Trophoblast cell (in vitro differentiated cells and primary cell): ENCODE measurements around the gene ALG14. TPM values are rescaled to one million over a fixed set of nuclear protein-coding genes. Genes with fewer than 3 reads are reported as not detected.
A peak's percentile ranks its signal among the peaks of the same experiment; 100 is the strongest.

ENCODE experiments used
- DNase-seq, 2 donors: peaks; one replicate each; pipeline ENCODE4 v3.0.0-alpha.2; 2016
- H2AFZ ChIP-seq: 2 replicates; pipeline ENCODE4 v1.6.1; 2013; ENCODE audit warnings: low read length, moderate library complexity, mild to moderate bottlenecking; ENCODE audit not compliant: insufficient read depth, poor library complexity
- H2AK5ac ChIP-seq: 2 replicates; pipeline ENCODE4 v1.6.1; 2013; ENCODE audit warnings: mild to moderate bottlenecking, low read length
- H2BK120ac ChIP-seq: 2 replicates; pipeline ENCODE4 v1.6.1; 2013; ENCODE audit warnings: low read length, mild to moderate bottlenecking, moderate library complexity; ENCODE audit not compliant: insufficient read depth, poor library complexity
- H2BK12ac ChIP-seq: 2 replicates; pipeline ENCODE4 v1.6.1; 2013; ENCODE audit warnings: mild to moderate bottlenecking, low read length, moderate library complexity
- H2BK5ac ChIP-seq: 2 replicates; pipeline ENCODE4 v1.6.1; 2013; ENCODE audit warnings: low read length, low read depth, moderate library complexity, mild to moderate bottlenecking; ENCODE audit not compliant: poor library complexity
- H3K14ac ChIP-seq: 2 replicates; pipeline ENCODE4 v1.6.1; 2013; ENCODE audit warnings: mild to moderate bottlenecking, low read length
- H3K18ac ChIP-seq: 2 replicates; pipeline ENCODE4 v1.6.1; 2013; ENCODE audit warnings: mild to moderate bottlenecking, low read length
- H3K23ac ChIP-seq: 2 replicates; pipeline ENCODE4 v1.6.1; 2013; ENCODE audit warnings: low read length
- H3K27ac ChIP-seq: 2 replicates; pipeline ENCODE4 v1.5.1; 2013; ENCODE audit warnings: low read depth, mild to moderate bottlenecking, inconsistent platforms, low read length, moderate library complexity
- H3K27me3 ChIP-seq: 2 replicates; pipeline ENCODE4 v1.6.1; 2013; ENCODE audit warnings: inconsistent platforms, mild to moderate bottlenecking, low read length, moderate library complexity; ENCODE audit not compliant: insufficient read depth
- H3K36me3 ChIP-seq, 2 experiments: 1 replicate in 1 of 2; 2 replicates in 1 of 2; pipeline ENCODE4 v1.6.1; 2013; ENCODE audit warnings: low read length in 2 of 2, mild to moderate bottlenecking in 2 of 2, moderate library complexity in 1 of 2; ENCODE audit not compliant: insufficient read depth in 2 of 2, control insufficient read depth in 1 of 2
- H3K4ac ChIP-seq: 2 replicates; pipeline ENCODE4 v1.6.1; 2013; ENCODE audit warnings: low read depth, mild to moderate bottlenecking, low read length, moderate library complexity
- H3K4me1 ChIP-seq, 2 experiments: 1 replicate in 1 of 2; 2 replicates in 1 of 2; pipeline ENCODE4 v1.6.1; 2013; ENCODE audit warnings: low read length in 2 of 2, mild to moderate bottlenecking in 2 of 2, moderate library complexity in 1 of 2; ENCODE audit not compliant: insufficient read depth in 2 of 2, control insufficient read depth in 1 of 2
- H3K4me2 ChIP-seq: 2 replicates; pipeline ENCODE4 v1.6.1; 2013; ENCODE audit warnings: inconsistent platforms, mild to moderate bottlenecking, low read length, moderate library complexity
- H3K4me3 ChIP-seq: 2 replicates; pipeline ENCODE4 v1.5.1; 2013; ENCODE audit warnings: mild to moderate bottlenecking, low read depth, low read length, inconsistent platforms
- H3K79me1 ChIP-seq: one replicate; pipeline ENCODE4 v1.6.1; 2013; ENCODE audit warnings: low read length
- H3K79me2 ChIP-seq: 2 replicates; pipeline ENCODE4 v1.6.1; 2013; ENCODE audit warnings: low read length, mild to moderate bottlenecking; ENCODE audit not compliant: control insufficient read depth, insufficient read depth, poor library complexity
- H3K9ac ChIP-seq: 2 replicates; pipeline ENCODE4 v1.6.1; 2013; ENCODE audit warnings: mild to moderate bottlenecking, low read length
- H3K9me3 ChIP-seq: 2 replicates; pipeline ENCODE4 v1.6.1; 2013; ENCODE audit warnings: low read depth, mild to moderate bottlenecking, control low read depth, inconsistent platforms, low read length; ENCODE audit not compliant: insufficient read depth
- H4K12ac ChIP-seq: 2 replicates; pipeline ENCODE4 v1.6.1; 2013; ENCODE audit warnings: low read depth, mild to moderate bottlenecking, low read length, moderate library complexity
- H4K8ac ChIP-seq: 2 replicates; pipeline ENCODE4 v1.6.1; 2013; ENCODE audit warnings: low read depth, mild to moderate bottlenecking, low read length, moderate library complexity
- H4K91ac ChIP-seq: one replicate; pipeline ENCODE4 v1.6.1; 2013; ENCODE audit warnings: low read depth, mild to moderate bottlenecking, low read length, moderate library complexity
- WGBS: extraction: QIAGEN DNeasy Blood & Tissue Kit; methylation state at CpG from one replicate; pipeline ENCODE4 v1.1.7; 2013; ENCODE audit warnings: missing lambda C conversion rate; ENCODE audit not compliant: insufficient read length, insufficient coverage; ENCODE audit errors: extremely low coverage; 5-methylcytosine and 5-hydroxymethylcytosine counted together
- polyA plus RNA-seq: library from polyadenylated mRNA; stranded (reverse); fragments of 200-250 nt; gene quantifications from 2 replicates; pipeline ENCODE4 v1.2.3, GENCODE V29; 2013

The ALG14 gene
- polyA plus RNA-seq: 3.5 and 3.8 TPM in 2 replicates

GRCh38 chr1:95072532-95073419 is at the start of gene ALG14:
ALG14 (minus strand) TSS chr1:95072951; CDS start chr1:95072898, 53 bp downstream.
- H3K23ac ChIP-seq: no peak within 1 kb of the TSS
- H3K4me1 ChIP-seq: peaks cover 0 to 2% of the 10 kb centered on the region in 2 experiments
- peak; percentile 92 to 97 for DNase-seq
- H2BK5ac ChIP-seq: peak within 1 kb of the TSS; percentile 94
- H3K4ac ChIP-seq: peak within 1 kb of the TSS; percentile 12
- H3K18ac ChIP-seq: peak within 1 kb of the TSS; percentile 95
- peak within 1 kb of the TSS; percentile 88 for H3K9ac ChIP-seq
- peaks cover 4% of the 10 kb centered on the region for H3K79me2 ChIP-seq
- no peaks in the 10 kb centered on the region for H3K36me3 ChIP-seq
- H3K9me3 ChIP-seq: peaks cover 1% of the 10 kb centered on the region
- H4K8ac ChIP-seq: peak within 1 kb of the TSS; percentile 89
- peak within 1 kb of the TSS; percentile 80 for H3K4me2 ChIP-seq
- peak within 1 kb of the TSS; percentile 89 for H2AFZ ChIP-seq
- H3K4me3 ChIP-seq: peak within 1 kb of the TSS; percentile 91
- peak within 1 kb of the TSS; percentile 68 for H4K12ac ChIP-seq
- H3K27me3 ChIP-seq: no peaks in the 10 kb centered on the region
- no peak within 1 kb of the TSS for H2AK5ac ChIP-seq
- H4K91ac ChIP-seq: peak within 1 kb of the TSS; percentile 90
- peak within 1 kb of the TSS; percentile 70 for H3K27ac ChIP-seq
- peak within 1 kb of the TSS; percentile 95 for H2BK120ac ChIP-seq
- peak within 1 kb of the TSS; percentile 96 for H3K14ac ChIP-seq
- WGBS: no CpG with 5 or more reads among the region's 53 CpGs
- H3K79me1 ChIP-seq: peaks cover 5% of the 10 kb centered on the region
- no peak within 1 kb of the TSS for H2BK12ac ChIP-seq

GRCh38 chr1:95122151-95122697 is 49.5 kb upstream of the ALG14 start:
- H4K91ac ChIP-seq: no peak overlapping the region
- H3K14ac ChIP-seq: no peak overlapping the region
- no peak overlapping the region for H2BK12ac ChIP-seq
- H3K4me3 ChIP-seq: peak overlapping the region; percentile 36
- H3K79me2 ChIP-seq: peaks cover 6% of the 10 kb centered on the region
- H2BK5ac ChIP-seq: no peak overlapping the region
- H3K4me1 ChIP-seq: peaks cover 8 to 13% of the 10 kb centered on the region in 2 experiments
- H3K18ac ChIP-seq: peak overlapping the region; percentile 3
- H4K12ac ChIP-seq: no peak overlapping the region
- H3K4me2 ChIP-seq: no peak overlapping the region
- H3K27me3 ChIP-seq: no peaks in the 10 kb centered on the region
- no peak overlapping the region for H2AFZ ChIP-seq
- H3K4ac ChIP-seq: no peak overlapping the region
- no CpG with 5 or more reads among the region's 8 CpGs for WGBS
- H3K9ac ChIP-seq: no peak overlapping the region
- H3K79me1 ChIP-seq: peaks cover 14% of the 10 kb centered on the region
- no peak for DNase-seq
- H3K23ac ChIP-seq: no peak overlapping the region
- no peaks in the 10 kb centered on the region for H3K9me3 ChIP-seq
- H2BK120ac ChIP-seq: no peak overlapping the region
- no peak overlapping the region for H2AK5ac ChIP-seq
- H3K27ac ChIP-seq: peak overlapping the region; percentile 55
- no peak overlapping the region for H4K8ac ChIP-seq
- H3K36me3 ChIP-seq: no peaks in the 10 kb centered on the region

GRCh38 chr1:95119273-95119672 is 46.5 kb upstream of the ALG14 start:
- no peak overlapping the region for H2AK5ac ChIP-seq
- H3K36me3 ChIP-seq: no peaks in the 10 kb centered on the region
- no peak for DNase-seq
- H4K91ac ChIP-seq: no peak overlapping the region
- no peak overlapping the region for H2BK5ac ChIP-seq
- H4K12ac ChIP-seq: no peak overlapping the region
- peaks cover 4 to 6% of the 10 kb centered on the region in 2 experiments for H3K4me1 ChIP-seq
- no peaks in the 10 kb centered on the region for H3K9me3 ChIP-seq
- H3K14ac ChIP-seq: no peak overlapping the region
- no peak overlapping the region for H3K27ac ChIP-seq
- peaks cover 14% of the 10 kb centered on the region for H3K79me1 ChIP-seq
- peak overlapping the region; percentile 16 for H3K4me2 ChIP-seq
- H2BK120ac ChIP-seq: no peak overlapping the region
- no peak overlapping the region for H3K4me3 ChIP-seq
- no peak overlapping the region for H3K4ac ChIP-seq
- no peak overlapping the region for H2BK12ac ChIP-seq
- H2AFZ ChIP-seq: no peak overlapping the region
- no peak overlapping the region for H3K23ac ChIP-seq
- H3K79me2 ChIP-seq: peaks cover 6% of the 10 kb centered on the region
- no peaks in the 10 kb centered on the region for H3K27me3 ChIP-seq
- no peak overlapping the region for H3K18ac ChIP-seq
- H3K9ac ChIP-seq: no peak overlapping the region
- H4K8ac ChIP-seq: no peak overlapping the region

- no peak overlapping the region for H2BK5ac ChIP-seq
- no peak overlapping the region for H2BK120ac ChIP-seq
- H2AK5ac ChIP-seq: no peak overlapping the region
- H3K4ac ChIP-seq: no peak overlapping the region
- peaks cover 14% of the 10 kb centered on the region for H3K79me1 ChIP-seq
- H3K18ac ChIP-seq: no peak overlapping the region
- no peak overlapping the region for H4K91ac ChIP-seq
- no peak overlapping the region for H4K12ac ChIP-seq
- H3K4me1 ChIP-seq: peaks cover 4 to 6% of the 10 kb centered on the region in 2 experiments
- H2BK12ac ChIP-seq: no peak overlapping the region
- no peak overlapping the region for H3K4me3 ChIP-seq
- H3K27ac ChIP-seq: no peak overlapping the region
- no peak for DNase-seq
- no peak overlapping the region for H3K23ac ChIP-seq
- WGBS: no CpG with 5 or more reads among the region's 6 CpGs
- no peaks in the 10 kb centered on the region for H3K27me3 ChIP-seq
- no peak overlapping the region for H3K9ac ChIP-seq
- H3K14ac ChIP-seq: no peak overlapping the region
- H2AFZ ChIP-seq: no peak overlapping the region
- H3K79me2 ChIP-seq: peaks cover 6% of the 10 kb centered on the region
- no peaks in the 10 kb centered on the region for H3K9me3 ChIP-seq
- no peak overlapping the region for H4K8ac ChIP-seq
- H3K4me2 ChIP-seq: no peak overlapping the region
- H3K36me3 ChIP-seq: no peaks in the 10 kb centered on the region
These were observed 46.0 kb upstream of the ALG14 start for GRCh38 chr1:95118710-95119109.
